Omental fat pad (tissue), 4 donors: ENCODE measurements around the gene TNPO1. TPM values are rescaled to one million over a fixed set of nuclear protein-coding genes. Genes with fewer than 3 reads are reported as not detected.

Experiments used
- ATAC-seq: fragments of 150-250 bp; one replicate; pipeline ENCODE4 v1.9.1; 2016; ENCODE audit warnings: mild to moderate bottlenecking, moderate library complexity; ENCODE audit not compliant: low FRiP score
- DNase-seq: peaks from one replicate; pipeline ENCODE4 v3.0.0-alpha.2; 2019; ENCODE audit warnings: low spot score
- CTCF ChIP-seq, 3 donors: fragments of 450-650 bp; IDR thresholded peaks; one replicate each; pipeline ENCODE4 v1.5.1; 2016 to 2017; ENCODE audit warnings: antibody characterized with exemption in 3 of 3, mild to moderate bottlenecking in 3 of 3, moderate library complexity in 2 of 3
- total RNA-seq, 4 donors: library from RNA; depleted of rRNA; stranded (reverse); fragments of >200 nt; gene quantifications; one replicate each; pipeline ENCODE4 v1.1.0, GENCODE V29; 2016

Gene TNPO1
- total RNA-seq, 4 donors from 2014 or later, result 74.6 to 123 (median 99.6) TPM

- no peak for TF ChIP-seq CTCF (IDR thresholded peaks at IDR 0.05)
- DNase-seq (no peak), ATAC-seq (no peak)
These were observed 44.0 kb downstream of the TNPO1 start for GRCh38 chr5:72860499-72860898.

- ATAC-seq (no peak), DNase-seq (no peak)
- no peak for TF ChIP-seq CTCF (IDR thresholded peaks at IDR 0.05)
These were observed 55.0 kb downstream of the TNPO1 start for GRCh38 chr5:72871366-72872024.

GRCh38 chr5:72878854-72879253 is 62.4 kb downstream of the TNPO1 start:
- TF ChIP-seq CTCF (IDR thresholded peaks at IDR 0.05), result no peak
- no peak for DNase-seq
- ATAC-seq, result no peak

- TF ChIP-seq CTCF (IDR thresholded peaks at IDR 0.05), result no peak
- ATAC-seq, result no peak
- DNase-seq, result no peak
These were observed 66.5 kb downstream of the TNPO1 start for GRCh38 chr5:72882989-72883388.

GRCh38 chr5:72883850-72884249 is 67.4 kb downstream of the TNPO1 start:
- ATAC-seq, result no peak

GRCh38 chr5:72884892-72885291 is 68.4 kb downstream of the TNPO1 start:
- DNase-seq (no peak), ATAC-seq (no peak)
- TF ChIP-seq CTCF (IDR thresholded peaks at IDR 0.05), result no peak

More at GRCh38 chr5:72883850-72884249, 67.4 kb downstream of the TNPO1 start:
- no peak for TF ChIP-seq CTCF (IDR thresholded peaks at IDR 0.05)
- DNase-seq, result no peak

- TF ChIP-seq CTCF (IDR thresholded peaks at IDR 0.05), result no peak
- no peak for ATAC-seq
- no peak for DNase-seq
These were observed 69.4 kb downstream of the TNPO1 start for GRCh38 chr5:72885824-72886223.
